DMS114 treated with DMSO at 0.1 percent for 48 hours (cell line): ENCODE results near the gene FAM78A.
"Not testable (repeated sequence)": the region's sequence is repeated elsewhere in the genome, so short reads cannot be mapped to it uniquely, and the experiment has no call there.

Experiments
- DNase-seq: peaks from one replicate; lab custom pipeline; 2025; ENCODE audit not compliant: unreplicated experiment; lab: John Stamatoyannopoulos, UW

FAM78A gene

DNA sequence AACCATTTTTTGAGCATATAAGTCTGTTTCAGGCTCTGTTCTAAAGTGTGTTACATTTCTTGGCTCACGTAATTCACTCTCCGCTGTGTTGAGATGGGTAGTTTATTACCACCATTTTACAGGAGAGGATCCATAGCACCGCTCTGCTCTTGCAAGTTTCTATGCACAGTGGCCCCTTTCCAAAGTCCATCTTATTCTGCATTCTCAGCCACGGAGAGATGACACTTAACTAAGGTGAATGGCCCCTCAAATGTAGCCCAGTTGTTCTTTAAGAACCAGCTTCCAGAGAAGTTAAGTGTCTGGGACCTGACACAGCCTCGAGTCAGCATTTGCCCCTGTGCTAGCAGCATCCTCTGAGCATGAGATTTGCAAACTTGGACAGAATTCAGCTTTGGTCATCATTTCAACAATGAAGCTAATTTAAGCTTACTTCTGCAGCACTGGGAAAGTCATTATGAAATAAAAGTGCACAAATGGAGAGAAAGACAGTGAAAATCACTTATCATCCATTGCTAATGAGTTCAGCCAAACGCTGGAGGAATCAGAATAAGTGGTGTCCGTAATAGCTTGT lies 61.9 kb downstream of the FAM78A start:
- DNase-seq = no peak

- DNase-seq = not testable (repeated sequence)
These were observed 64.4 kb downstream of the FAM78A start for GRCh38 chr9:131211920-131212319.
